Measurements from ENCODE around the gene SYNGR3.

DNA sequence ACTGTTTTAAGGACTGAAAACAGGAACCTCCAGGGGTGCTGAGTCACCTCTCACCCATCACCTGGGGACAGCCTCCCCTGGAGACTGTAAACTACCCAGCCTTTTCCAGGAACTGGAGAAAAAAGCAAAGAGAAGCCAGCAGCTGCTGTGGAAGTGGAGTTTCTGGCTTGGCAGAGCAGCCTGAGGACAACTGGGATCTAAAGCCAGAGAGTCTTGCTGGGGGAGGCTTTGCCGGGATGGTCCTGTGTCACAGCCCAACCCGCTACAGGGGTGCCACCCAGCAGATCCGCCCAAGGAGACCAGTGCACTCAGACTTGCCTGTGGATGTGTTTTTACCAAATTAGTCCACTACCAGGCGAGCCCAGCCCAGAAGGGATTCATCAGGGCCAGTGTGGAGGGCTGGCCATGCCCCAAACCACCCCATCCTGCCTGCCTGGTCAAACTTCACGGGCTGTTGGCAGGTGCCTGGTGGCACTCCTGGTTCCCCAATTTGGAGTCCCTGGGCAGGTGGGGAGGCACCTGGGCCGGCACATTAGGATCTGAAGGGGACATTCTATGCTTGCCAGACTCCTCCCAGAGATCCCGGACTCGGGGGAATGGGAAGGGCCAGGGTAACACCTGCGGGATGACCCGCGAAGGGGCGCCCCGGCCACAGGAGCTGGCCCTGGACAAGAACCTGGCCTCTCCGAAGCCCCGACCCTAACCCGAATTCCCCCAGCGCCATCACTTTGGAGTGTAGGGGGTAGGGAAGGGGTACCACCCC, 47.5 kb upstream of the SYNGR3 start:
- TF ChIP-seq JUND (CRISPR knock-in tag; IDR thresholded peaks at IDR 0.05) = no peak
- TF ChIP-seq SP2 (CRISPR knock-in tag; IDR thresholded peaks at IDR 0.05) = no peak
- no peak for TF ChIP-seq RFX5 (IDR thresholded peaks at IDR 0.05; ENCODE audit: low read depth, low read length)
- TF ChIP-seq ZNF282 (IDR thresholded peaks at IDR 0.05; ENCODE audit: partially characterized antibody) = no peak
- TF ChIP-seq SCMH1 (CRISPR knock-in tag; IDR thresholded peaks at IDR 0.05; ENCODE audit: borderline replicate concordance) = no peak
- no peak for TF ChIP-seq POLR2A (IDR thresholded peaks at IDR 0.05; ENCODE audit: insufficient read depth in 1 of 2, low read depth in 2 of 2, low read length in 2 of 2)
- TF ChIP-seq, protein P1, sequence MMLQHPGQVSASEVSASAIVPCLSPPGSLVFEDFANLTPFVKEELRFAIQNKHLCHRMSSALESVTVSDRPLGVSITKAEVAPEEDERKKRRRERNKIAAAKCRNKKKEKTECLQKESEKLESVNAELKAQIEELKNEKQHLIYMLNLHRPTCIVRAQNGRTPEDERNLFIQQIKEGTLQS (CRISPR knock-in tag; IDR thresholded peaks at IDR 0.05) = no peak
- TF ChIP-seq, protein P2, sequence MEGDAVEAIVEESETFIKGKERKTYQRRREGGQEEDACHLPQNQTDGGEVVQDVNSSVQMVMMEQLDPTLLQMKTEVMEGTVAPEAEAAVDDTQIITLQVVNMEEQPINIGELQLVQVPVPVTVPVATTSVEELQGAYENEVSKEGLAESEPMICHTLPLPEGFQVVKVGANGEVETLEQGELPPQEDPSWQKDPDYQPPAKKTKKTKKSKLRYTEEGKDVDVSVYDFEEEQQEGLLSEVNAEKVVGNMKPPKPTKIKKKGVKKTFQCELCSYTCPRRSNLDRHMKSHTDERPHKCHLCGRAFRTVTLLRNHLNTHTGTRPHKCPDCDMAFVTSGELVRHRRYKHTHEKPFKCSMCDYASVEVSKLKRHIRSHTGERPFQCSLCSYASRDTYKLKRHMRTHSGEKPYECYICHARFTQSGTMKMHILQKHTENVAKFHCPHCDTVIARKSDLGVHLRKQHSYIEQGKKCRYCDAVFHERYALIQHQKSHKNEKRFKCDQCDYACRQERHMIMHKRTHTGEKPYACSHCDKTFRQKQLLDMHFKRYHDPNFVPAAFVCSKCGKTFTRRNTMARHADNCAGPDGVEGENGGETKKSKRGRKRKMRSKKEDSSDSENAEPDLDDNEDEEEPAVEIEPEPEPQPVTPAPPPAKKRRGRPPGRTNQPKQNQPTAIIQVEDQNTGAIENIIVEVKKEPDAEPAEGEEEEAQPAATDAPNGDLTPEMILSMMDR (CRISPR knock-in tag; IDR thresholded peaks at IDR 0.05) = no peak

Measured in HepG2 (cell line).